Endothelial cell of umbilical vein (primary cell): ENCODE results near the gene MAP2K5. TPM values are rescaled to one million over a fixed set of nuclear protein-coding genes. Genes with fewer than 3 reads are reported as not detected.

Experiments used
- BruUV-seq: library from RNA; stranded (reverse); fragments of 400-500 nt; replicated peaks from 2 replicates; lab custom pipeline; 2021; lab: Mats Ljungman, UMichigan
- CTCF ChIA-PET: fragments of 300-600, 350-600 bp; sonication (Branson Sonifier 250); formaldehyde crosslinking; loops from one replicate; lab custom pipeline; 2021; ENCODE audit warnings: antibody characterized with exemption, inconsistent platforms; lab: Charles Lee
- POLR2A ChIA-PET: fragments of 300-600, 350-600 bp; sonication (Branson Sonifier 250); formaldehyde crosslinking; loops from one replicate; lab custom pipeline; 2021; ENCODE audit warnings: antibody characterized with exemption, inconsistent platforms; lab: Charles Lee
- DNase-seq: peaks from one replicate; pipeline ENCODE4 v3.0.0-alpha.2; 2011; ENCODE audit warnings: low read depth, low spot score
- FAIRE-seq: peaks from 2 replicates; lab custom pipeline; 2011; peaks lifted over from hg19 to GRCh38; lab: Jason Lieb, UNC
- H2AFZ ChIP-seq: 2 replicates; pipeline ENCODE4 v1.6.0; 2012; ENCODE audit warnings: low read depth, low read length, control low read depth, inconsistent platforms
- H3K27ac ChIP-seq: 2 replicates; pipeline ENCODE4 v1.5.1; 2011; ENCODE audit warnings: low read depth, mild to moderate bottlenecking, control low read depth, low read length, moderate library complexity; ENCODE audit not compliant: insufficient read depth
- H3K27me3 ChIP-seq, 2 experiments: 2 replicates each; pipeline versions ENCODE4 v1.6.0 to v1.6.1; 2011; ENCODE audit warnings: low read length in 2 of 2, mixed read lengths in 1 of 2; ENCODE audit not compliant: control insufficient read depth in 2 of 2, insufficient read depth in 2 of 2
- H3K36me3 ChIP-seq, 2 experiments: 2 replicates in 1 of 2; 3 replicates in 1 of 2; pipeline ENCODE4 v1.5.1; 2011; ENCODE audit warnings: low read length in 2 of 2, mild to moderate bottlenecking in 1 of 2, moderate library complexity in 1 of 2; ENCODE audit not compliant: control insufficient read depth in 2 of 2, insufficient read depth in 2 of 2; ENCODE audit errors: extremely low read depth in 1 of 2
- H3K4me1 ChIP-seq: 3 replicates; pipeline ENCODE4 v1.5.1; 2011; ENCODE audit warnings: mild to moderate bottlenecking, low read length; ENCODE audit not compliant: control insufficient read depth, insufficient read depth; ENCODE audit errors: extremely low read depth
- H3K4me2 ChIP-seq: 2 replicates; pipeline ENCODE4 v1.6.1; 2011; ENCODE audit warnings: low read length, control low read depth, mixed read lengths; ENCODE audit not compliant: insufficient read depth
- H3K4me3 ChIP-seq, 3 experiments: fragments of 200-600 bp in 1 of 3; sonication (generic), shearing (Covaris generic) in 1 of 3; replicated peaks in 1 of 3; 2 replicates each; pipeline ENCODE4 v1.5.1; 2011 to 2016; ENCODE audit warnings: control low read depth in 3 of 3, low read length in 3 of 3, mild to moderate bottlenecking in 2 of 3, inconsistent platforms in 1 of 3, low read depth in 1 of 3, moderate library complexity in 1 of 3; ENCODE audit not compliant: insufficient read depth in 1 of 3
- H3K79me2 ChIP-seq: 2 replicates; pipeline ENCODE4 v1.6.0; 2012; ENCODE audit warnings: low read length, inconsistent platforms; ENCODE audit not compliant: control insufficient read depth, insufficient read depth
- H3K9ac ChIP-seq: replicated peaks from 2 replicates; pipeline ENCODE3; 2011; ENCODE audit warnings: low read length, control low read depth; ENCODE audit not compliant: insufficient read depth; ENCODE audit errors: extremely low read depth
- H3K9me1 ChIP-seq: replicated peaks from 3 replicates; pipeline ENCODE4 v1.6.0; 2011; ENCODE audit warnings: mild to moderate bottlenecking, low read length; ENCODE audit not compliant: control insufficient read depth, insufficient read depth; ENCODE audit errors: extremely low read depth
- H3K9me3 ChIP-seq: replicated peaks from 2 replicates; pipeline ENCODE4 v1.5.1; 2012; ENCODE audit warnings: low read length, inconsistent platforms; ENCODE audit not compliant: control insufficient read depth, insufficient read depth
- H4K20me1 ChIP-seq: replicated peaks from 2 replicates; pipeline ENCODE3; 2011; ENCODE audit warnings: mild to moderate bottlenecking, low read length; ENCODE audit not compliant: control insufficient read depth, insufficient read depth; ENCODE audit errors: extremely low read depth
- POLR2AphosphoS5 ChIP-seq: IDR thresholded peaks from 2 replicates; pipeline ENCODE4 v1.6.1; 2012; ENCODE audit warnings: low read depth, mild to moderate bottlenecking, control low read depth, low read length, moderate library complexity; ENCODE audit not compliant: insufficient read depth
- dilution Hi-C: fragments of 300-500 bp; cut with MboI; formaldehyde crosslinking; loops from one replicate; pipeline ENCODE4 v1.15.0; 2019; ENCODE audit warnings: low sequenced_read_pairs; ENCODE audit not compliant: extremely low pct_ligation_motif_present
- intact Hi-C: fragments of 100-400 bp; cut with micrococcal nuclease; formaldehyde crosslinking; loops from one replicate; pipeline ENCODE4 v1.10.0; 2022
- polyA plus RNA-seq, 4 experiments: library from polyadenylated mRNA; depleted of rRNA in 3 of 4; stranded (reverse) in 3 of 4; unstranded in 1 of 4; fragments of >200 nt; gene quantifications; 2 replicates each; pipeline versions ENCODE4 v1.2.1 to v1.2.3, GENCODE V29; 2011 to 2012; ENCODE audit warnings: missing spikeins in 1 of 4
- total RNA-seq: library from RNA; stranded (reverse); gene quantifications from 2 replicates; pipeline ENCODE4 v1.2.3, GENCODE V29; 2021
- TF ChIP-seq, protein P1 (sequence below), 2 donors: IDR thresholded peaks; 1 replicate in 1 of 2; 2 replicates in 1 of 2; pipeline ENCODE4 v1.5.1; 2011; ENCODE audit warnings: low read length in 2 of 2, mild to moderate bottlenecking in 2 of 2, moderate library complexity in 2 of 2, control low read depth in 1 of 2, inconsistent platforms in 1 of 2, low read depth in 1 of 2; ENCODE audit not compliant: insufficient read depth in 1 of 2; ENCODE audit errors: extremely low read depth in 1 of 2

Gene MAP2K5
- total and polyA plus RNA-seq, 2 donors (not counting 3 experiments of a cell fraction or from before 2014, with no cell fraction given): 4.9 to 24.7 TPM

DNA sequence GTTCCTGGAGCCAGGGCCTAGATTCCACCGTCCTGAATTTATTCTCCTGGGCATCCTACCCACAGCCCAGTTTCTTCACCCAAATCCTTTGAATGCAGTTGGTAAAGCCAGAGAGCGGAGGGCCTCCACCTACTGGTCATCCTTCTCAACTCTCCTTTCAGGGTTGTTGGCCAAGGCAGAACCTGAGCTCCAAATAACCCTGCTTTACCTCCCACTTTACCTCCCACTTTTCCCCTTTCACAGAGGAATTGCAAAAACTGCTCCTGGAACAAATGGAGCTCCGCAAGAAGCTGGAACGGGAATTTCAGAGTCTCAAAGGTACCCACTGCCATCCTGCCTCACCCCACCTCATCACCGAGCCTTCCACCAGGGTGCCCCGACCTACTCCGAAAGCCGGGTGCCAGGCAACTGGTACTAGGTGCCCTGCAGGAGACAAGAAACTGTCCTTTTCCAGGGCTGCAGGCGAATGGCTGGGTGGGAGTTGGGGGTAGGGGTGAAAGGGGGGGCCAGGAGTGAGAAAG lies 289.6 kb downstream of the MAP2K5 start:
- Histone ChIP-seq H3K9me1 (no peaks in the 10 kb centered on the region), H3K27ac (no peak overlapping the region), H3K4me3 (no peak overlapping the region), H3K4me1 (peaks cover 32% of the 10 kb centered on the region), H3K27me3 (peaks cover 75 to 94% of the 10 kb centered on the region in 2 experiments), H3K9me3 (no peaks in the 10 kb centered on the region), H3K79me2 (no peaks in the 10 kb centered on the region), H3K36me3 (no peaks in the 10 kb centered on the region), H2AFZ (no peak overlapping the region), H3K9ac (no peak overlapping the region), H3K4me2 (no peak overlapping the region), H4K20me1 (no peaks in the 10 kb centered on the region)
- POLR2A ChIA-PET: no interaction called here
- DNase-seq: no peak
- TF ChIP-seq, protein P1, sequence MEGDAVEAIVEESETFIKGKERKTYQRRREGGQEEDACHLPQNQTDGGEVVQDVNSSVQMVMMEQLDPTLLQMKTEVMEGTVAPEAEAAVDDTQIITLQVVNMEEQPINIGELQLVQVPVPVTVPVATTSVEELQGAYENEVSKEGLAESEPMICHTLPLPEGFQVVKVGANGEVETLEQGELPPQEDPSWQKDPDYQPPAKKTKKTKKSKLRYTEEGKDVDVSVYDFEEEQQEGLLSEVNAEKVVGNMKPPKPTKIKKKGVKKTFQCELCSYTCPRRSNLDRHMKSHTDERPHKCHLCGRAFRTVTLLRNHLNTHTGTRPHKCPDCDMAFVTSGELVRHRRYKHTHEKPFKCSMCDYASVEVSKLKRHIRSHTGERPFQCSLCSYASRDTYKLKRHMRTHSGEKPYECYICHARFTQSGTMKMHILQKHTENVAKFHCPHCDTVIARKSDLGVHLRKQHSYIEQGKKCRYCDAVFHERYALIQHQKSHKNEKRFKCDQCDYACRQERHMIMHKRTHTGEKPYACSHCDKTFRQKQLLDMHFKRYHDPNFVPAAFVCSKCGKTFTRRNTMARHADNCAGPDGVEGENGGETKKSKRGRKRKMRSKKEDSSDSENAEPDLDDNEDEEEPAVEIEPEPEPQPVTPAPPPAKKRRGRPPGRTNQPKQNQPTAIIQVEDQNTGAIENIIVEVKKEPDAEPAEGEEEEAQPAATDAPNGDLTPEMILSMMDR (IDR thresholded peaks at IDR 0.05; ENCODE audit: extremely low read depth in 1 of 2, insufficient read depth in 1 of 2, low read depth in 1 of 2, low read length in 2 of 2): peak in 1 of 2 donors; percentile 31
- TF ChIP-seq POLR2AphosphoS5: no peak
- CTCF ChIA-PET: interaction anchor here (0.9 to 3.1 kb wide), 11 partner anchors 9 to 886 kb away, joined by 3 to 36 read pairs (median 6); partner anchors contain the start of gene C15orf61
- FAIRE-seq: no peak
- dilution Hi-C loops: no loop called here
- intact Hi-C loops: loop anchor here (2.0 to 5.0 kb wide), 2 partner anchors 311 to 510 kb away; partner anchors contain the start of gene C15orf61
- BruUV-seq: no TSS peak
